SK-N-SH (cell line): Measurements from ENCODE around the gene SLX4IP. TPM values are rescaled to one million over a fixed set of nuclear protein-coding genes. Genes with fewer than 3 reads are reported as not detected.

Experiments
- CTCF ChIA-PET: fragments of 300-600, 350-600 bp; formaldehyde crosslinking; extraction: SDS; loops from one replicate; lab custom pipeline; 2021; lab: Yijun Ruan, JAX
- POLR2A ChIA-PET: fragments of 350-600 bp; sonication (Branson Sonifier 250); formaldehyde crosslinking; extraction: SDS; loops from one replicate; lab custom pipeline; 2020; ENCODE audit warnings: antibody characterized with exemption, inconsistent platforms; lab: Yijun Ruan, JAX
- DNase-seq: peaks from one replicate; pipeline ENCODE4 v3.0.0; 2012
- H2AFZ ChIP-seq: fragments of 200-600 bp; sonication (generic); 2 replicates; pipeline ENCODE4 v1.8.1; 2016; ENCODE audit warnings: antibody characterized with exemption, mild to moderate bottlenecking, low read depth
- H3F3A ChIP-seq: fragments of 200-600 bp; sonication (generic); replicated peaks from 2 replicates; pipeline ENCODE3; 2016; ENCODE audit warnings: antibody characterized with exemption, mild to moderate bottlenecking; ENCODE audit not compliant: insufficient read depth
- H3K27ac ChIP-seq, 2 experiments: fragments of 200-500 bp in 1 of 2; fragments of 200-600 bp in 1 of 2; sonication (Bioruptor generic) in 1 of 2; sonication (generic), shearing (Covaris generic) in 1 of 2; 2 replicates each; pipeline versions ENCODE4 v1.5.1 to v1.6.1; 2014 to 2016; ENCODE audit warnings: low read depth in 2 of 2, inconsistent platforms in 1 of 2, low read length in 1 of 2, mild to moderate bottlenecking in 1 of 2, mixed read lengths in 1 of 2
- H3K27me3 ChIP-seq: fragments of 200-600 bp; sonication (generic), shearing (Covaris generic); 2 replicates; pipeline ENCODE4 v1.6.1; 2016; ENCODE audit warnings: mixed run types; ENCODE audit not compliant: insufficient read depth
- H3K36me3 ChIP-seq, 2 experiments: fragments of 200-500 bp in 1 of 2; fragments of 200-600 bp in 1 of 2; sonication (Bioruptor generic) in 1 of 2; sonication (generic) in 1 of 2; replicated peaks in 1 of 2; 2 replicates each; pipeline versions ENCODE3 to v1.5.1; 2014 to 2016; ENCODE audit warnings: low read length in 1 of 2, mild to moderate bottlenecking in 1 of 2; ENCODE audit not compliant: insufficient read depth in 2 of 2, control insufficient read depth in 1 of 2
- H3K4me1 ChIP-seq, 2 experiments: fragments of 200-500 bp in 1 of 2; fragments of 200-600 bp in 1 of 2; sonication (Bioruptor generic) in 1 of 2; sonication (generic), shearing (Covaris generic) in 1 of 2; 2 replicates each; pipeline versions ENCODE4 v1.5.1 to v1.6.1; 2014 to 2016; ENCODE audit warnings: low read depth in 1 of 2, low read length in 1 of 2, mixed run types in 1 of 2; ENCODE audit not compliant: insufficient read depth in 2 of 2, control insufficient read depth in 1 of 2
- H3K4me2 ChIP-seq: fragments of 200-600 bp; sonication (generic), shearing (Covaris generic); 2 replicates; pipeline ENCODE4 v1.6.1; 2017; ENCODE audit warnings: mixed run types
- H3K4me3 ChIP-seq, 2 experiments: fragments of 200-500 bp in 1 of 2; fragments of 200-600 bp in 1 of 2; sonication (Bioruptor generic) in 1 of 2; sonication (generic), shearing (Covaris generic) in 1 of 2; 2 replicates each; pipeline versions ENCODE4 v1.5.1 to v1.8.1; 2014 to 2016; ENCODE audit warnings: low read depth in 2 of 2, inconsistent platforms in 1 of 2, low read length in 1 of 2, mild to moderate bottlenecking in 1 of 2, mixed read lengths in 1 of 2, moderate library complexity in 1 of 2
- H3K79me2 ChIP-seq: fragments of 200-600 bp; sonication (generic); 2 replicates; pipeline ENCODE4 v1.8.1; 2017; ENCODE audit warnings: mild to moderate bottlenecking; ENCODE audit not compliant: insufficient read depth
- H3K9ac ChIP-seq: fragments of 200-600 bp; sonication (generic); 2 replicates; pipeline ENCODE4 v1.6.1; 2017; ENCODE audit warnings: mixed run types
- H3K9me2 ChIP-seq: fragments of 200-600 bp; sonication (generic); 2 replicates; pipeline ENCODE4 v1.6.1; 2017; ENCODE audit warnings: mixed run types
- H3K9me3 ChIP-seq: fragments of 200-600 bp; sonication (generic); 2 replicates; pipeline ENCODE4 v1.6.1; 2017; ENCODE audit warnings: mixed run types, mild to moderate bottlenecking, moderate library complexity
- H4K20me1 ChIP-seq: fragments of 200-600 bp; sonication (generic); 2 replicates; pipeline ENCODE4 v1.6.1; 2017; ENCODE audit warnings: mild to moderate bottlenecking, mixed run types; ENCODE audit not compliant: insufficient read depth
- CHD2 ChIP-seq: fragments of 150-350 bp; IDR thresholded peaks from 2 replicates; pipeline ENCODE4 v1.6.1; 2018; ENCODE audit warnings: low read length; ENCODE audit not compliant: partially characterized antibody
- ELF1 ChIP-seq: IDR thresholded peaks from 2 replicates; pipeline ENCODE4 v1.4.0; 2012
- EP300 ChIP-seq, 2 experiments: IDR thresholded peaks; 2 replicates each; pipeline versions ENCODE4 v1.4.0 to v1.6.1; 2012; ENCODE audit warnings: borderline replicate concordance in 1 of 2, low read depth in 1 of 2, low read length in 1 of 2
- FOSL2 ChIP-seq: IDR thresholded peaks from 2 replicates; pipeline ENCODE4 v1.4.0; 2012; ENCODE audit warnings: low read depth, mild to moderate bottlenecking, moderate library complexity, borderline replicate concordance
- FOXJ3 ChIP-seq: sonication (generic); formaldehyde crosslinking; IDR thresholded peaks from 2 replicates; pipeline ENCODE4 v1.5.1; 2020; ENCODE audit warnings: mild to moderate bottlenecking, missing genetic modification reagents
- FOXM1 ChIP-seq: IDR thresholded peaks from 2 replicates; pipeline ENCODE4 v1.4.0; 2012; ENCODE audit warnings: low read depth, mild to moderate bottlenecking
- GABPA ChIP-seq: IDR thresholded peaks from 2 replicates; pipeline ENCODE4 v1.4.0; 2012; ENCODE audit warnings: low read depth, mild to moderate bottlenecking
- MXI1 ChIP-seq: IDR thresholded peaks from 2 replicates; pipeline ENCODE4 v1.6.1; 2012; ENCODE audit warnings: mild to moderate bottlenecking, low read depth, low read length, improper control_type of control experiment
- NFIC ChIP-seq: IDR thresholded peaks from 2 replicates; pipeline ENCODE4 v1.4.0; 2012; ENCODE audit warnings: borderline replicate concordance
- NRF1 ChIP-seq: IDR thresholded peaks from 2 replicates; pipeline ENCODE4 v1.6.1; 2012; ENCODE audit warnings: low read depth, mild to moderate bottlenecking, low read length
- POLR2AphosphoS5 ChIP-seq: IDR thresholded peaks from 2 replicates; pipeline ENCODE4 v1.6.1; 2012; ENCODE audit warnings: low read depth, low read length
- RAD21 ChIP-seq: IDR thresholded peaks from 2 replicates; pipeline ENCODE4 v1.6.1; 2012; ENCODE audit warnings: mild to moderate bottlenecking, low read length
- RCOR1 ChIP-seq: fragments of 150-350 bp; IDR thresholded peaks from 2 replicates; pipeline ENCODE4 v1.6.1; 2017; ENCODE audit warnings: antibody characterized with exemption, low read length
- SIN3A ChIP-seq: IDR thresholded peaks from 2 replicates; pipeline ENCODE4 v1.6.1; 2012; ENCODE audit warnings: low read depth, mild to moderate bottlenecking, low read length, moderate library complexity, borderline replicate concordance
- TCF12 ChIP-seq: IDR thresholded peaks from 2 replicates; pipeline ENCODE4 v1.4.0; 2012
- TEAD4 ChIP-seq: IDR thresholded peaks from 2 replicates; pipeline ENCODE4 v1.4.0; 2012; ENCODE audit warnings: mild to moderate bottlenecking, borderline replicate concordance; ENCODE audit not compliant: insufficient read depth
- WGBS: methylation state at CpG from one replicate; pipeline ENCODE4 v1.1.6; 2017; ENCODE audit warnings: low lambda C conversion rate; 5-methylcytosine and 5-hydroxymethylcytosine counted together
- polyA plus RNA-seq, 3 experiments: library from polyadenylated mRNA; depleted of rRNA; stranded (reverse); fragments of >200 nt; gene quantifications; 2 replicates each; pipeline ENCODE4 v1.2.3, GENCODE V29; 2012
- TF ChIP-seq, protein P1 (sequence below): IDR thresholded peaks from 2 replicates; pipeline ENCODE4; 2012
- TF ChIP-seq, protein P2 (sequence below): IDR thresholded peaks from 2 replicates; pipeline ENCODE4 v1.4.0; 2012; ENCODE audit warnings: low read depth, borderline replicate concordance
- TF ChIP-seq, protein P3 (sequence below): fragments of 150-350 bp; IDR thresholded peaks from 2 replicates; pipeline ENCODE4 v1.6.1; 2016; ENCODE audit warnings: mild to moderate bottlenecking, low read depth, low read length

The SLX4IP gene
- polyA plus RNA-seq, 1 of the 3 experiments (the other 2 are of a cell fraction): 1.3 TPM

DNA sequence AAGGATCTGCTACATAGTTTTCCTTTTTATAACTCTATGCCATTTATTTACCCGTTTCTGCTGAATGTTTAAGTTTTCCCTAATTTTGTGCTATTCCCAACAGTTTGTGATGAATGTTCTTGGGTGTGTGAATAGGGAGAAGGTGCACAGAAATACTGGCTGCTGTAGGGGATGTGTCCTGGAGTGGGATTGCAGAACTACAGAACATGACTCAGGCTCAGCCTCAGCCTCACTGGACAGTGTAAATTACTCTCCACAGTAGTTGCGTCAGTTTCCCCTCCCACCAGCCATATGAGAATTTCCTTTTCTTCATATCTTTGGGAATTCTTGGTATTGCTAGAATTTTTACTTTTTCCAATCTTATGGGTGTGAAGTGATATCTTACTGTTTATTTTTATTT lies 57.0 kb downstream of the SLX4IP start:
- Histone ChIP-seq H3K27me3 (no peaks in the 10 kb centered on the region), H3K27ac (no peak overlapping the region), H3K9me2 (no peaks in the 10 kb centered on the region), H3K36me3 (no peaks in the 10 kb centered on the region), H2AFZ (no peak overlapping the region), H4K20me1 (no peaks in the 10 kb centered on the region), H3K4me2 (no peak overlapping the region), H3K4me1 (no peaks in the 10 kb centered on the region; a peak in 3 of 4 replicates), H3K4me3 (no peak overlapping the region), H3K9ac (no peak overlapping the region), H3K9me3 (no peaks in the 10 kb centered on the region), H3K79me2 (no peaks in the 10 kb centered on the region; the same call in 1 of the 2 replicates), H3F3A (no peaks in the 10 kb centered on the region)
- WGBS: 72% methylated on average over 2 of the region's 2 CpGs
- POLR2A ChIA-PET: no interaction called here
- no peak for DNase-seq
- CTCF ChIA-PET: no interaction called here
- no peak for TF ChIP-seq SIN3A
- TF ChIP-seq NRF1: no peak
- TF ChIP-seq CHD2: no peak
- TF ChIP-seq ELF1: no peak
- TF ChIP-seq EP300 (IDR thresholded peaks at IDR 0.05; ENCODE audit: borderline replicate concordance in 1 of 2, low read depth in 1 of 2, low read length in 1 of 2): no peak
- no peak for TF ChIP-seq GABPA
- no peak for TF ChIP-seq TEAD4
- TF ChIP-seq, protein P1, sequence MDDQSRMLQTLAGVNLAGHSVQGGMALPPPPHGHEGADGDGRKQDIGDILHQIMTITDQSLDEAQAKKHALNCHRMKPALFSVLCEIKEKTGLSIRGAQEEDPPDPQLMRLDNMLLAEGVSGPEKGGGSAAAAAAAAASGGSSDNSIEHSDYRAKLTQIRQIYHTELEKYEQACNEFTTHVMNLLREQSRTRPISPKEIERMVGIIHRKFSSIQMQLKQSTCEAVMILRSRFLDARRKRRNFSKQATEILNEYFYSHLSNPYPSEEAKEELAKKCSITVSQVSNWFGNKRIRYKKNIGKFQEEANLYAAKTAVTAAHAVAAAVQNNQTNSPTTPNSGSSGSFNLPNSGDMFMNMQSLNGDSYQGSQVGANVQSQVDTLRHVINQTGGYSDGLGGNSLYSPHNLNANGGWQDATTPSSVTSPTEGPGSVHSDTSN: no peak

DNA sequence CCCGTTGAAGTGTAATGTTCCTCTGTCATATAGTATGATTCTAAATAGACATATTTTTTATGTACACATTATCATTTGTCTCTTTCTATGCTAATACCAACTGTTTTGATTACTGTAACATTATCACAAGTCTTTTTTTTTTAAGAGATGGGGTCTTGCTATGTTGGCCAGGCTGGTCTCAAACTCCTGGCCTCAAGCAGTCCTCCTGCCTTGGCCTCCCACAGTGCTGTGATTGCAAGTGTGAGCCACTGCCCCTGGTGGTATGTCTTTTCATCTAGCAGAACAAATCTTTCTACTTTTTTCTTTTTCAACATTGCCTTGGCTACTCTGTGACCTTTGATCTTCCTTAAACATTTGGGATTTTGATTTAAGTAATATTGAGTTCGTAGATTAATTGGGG lies 57.7 kb downstream of the SLX4IP start:
- ChIA-PET POLR2A (no interaction called here), CTCF (no interaction called here)
- Histone ChIP-seq H3K36me3 (no peaks in the 10 kb centered on the region), H3K4me1 (no peaks in the 10 kb centered on the region; a peak in 3 of 4 replicates), H3K4me2 (no peak overlapping the region), H4K20me1 (no peaks in the 10 kb centered on the region), H2AFZ (no peak overlapping the region), H3K79me2 (no peaks in the 10 kb centered on the region; the same call in 1 of the 2 replicates), H3K27ac (no peak overlapping the region), H3K9me2 (no peaks in the 10 kb centered on the region), H3K9ac (no peak overlapping the region), H3K9me3 (no peaks in the 10 kb centered on the region), H3K27me3 (no peaks in the 10 kb centered on the region), H3K4me3 (no peak overlapping the region), H3F3A (no peaks in the 10 kb centered on the region)
- TF ChIP-seq TCF12 (no peak), ELF1 (no peak), FOSL2 (no peak), POLR2AphosphoS5 (no peak), FOXM1 (no peak), EP300 (IDR thresholded peaks at IDR 0.05; ENCODE audit: borderline replicate concordance in 1 of 2, low read depth in 1 of 2, low read length in 1 of 2) (no peak), GABPA (no peak), NFIC (no peak), RCOR1 (no peak), MXI1 (no peak), RAD21 (no peak), FOXJ3 (CRISPR knock-in tag) (no peak)
- TF ChIP-seq, protein P1: no peak
- TF ChIP-seq, protein P2, sequence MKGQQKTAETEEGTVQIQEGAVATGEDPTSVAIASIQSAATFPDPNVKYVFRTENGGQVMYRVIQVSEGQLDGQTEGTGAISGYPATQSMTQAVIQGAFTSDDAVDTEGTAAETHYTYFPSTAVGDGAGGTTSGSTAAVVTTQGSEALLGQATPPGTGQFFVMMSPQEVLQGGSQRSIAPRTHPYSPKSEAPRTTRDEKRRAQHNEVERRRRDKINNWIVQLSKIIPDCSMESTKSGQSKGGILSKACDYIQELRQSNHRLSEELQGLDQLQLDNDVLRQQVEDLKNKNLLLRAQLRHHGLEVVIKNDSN: no peak
- TF ChIP-seq, protein P3, sequence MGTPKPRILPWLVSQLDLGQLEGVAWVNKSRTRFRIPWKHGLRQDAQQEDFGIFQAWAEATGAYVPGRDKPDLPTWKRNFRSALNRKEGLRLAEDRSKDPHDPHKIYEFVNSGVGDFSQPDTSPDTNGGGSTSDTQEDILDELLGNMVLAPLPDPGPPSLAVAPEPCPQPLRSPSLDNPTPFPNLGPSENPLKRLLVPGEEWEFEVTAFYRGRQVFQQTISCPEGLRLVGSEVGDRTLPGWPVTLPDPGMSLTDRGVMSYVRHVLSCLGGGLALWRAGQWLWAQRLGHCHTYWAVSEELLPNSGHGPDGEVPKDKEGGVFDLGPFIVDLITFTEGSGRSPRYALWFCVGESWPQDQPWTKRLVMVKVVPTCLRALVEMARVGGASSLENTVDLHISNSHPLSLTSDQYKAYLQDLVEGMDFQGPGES: no peak
- no peak for DNase-seq
- WGBS: 97% methylated on average over 2 of the region's 2 CpGs
